Measurements from ENCODE around the gene LDHAL6A.

DNA sequence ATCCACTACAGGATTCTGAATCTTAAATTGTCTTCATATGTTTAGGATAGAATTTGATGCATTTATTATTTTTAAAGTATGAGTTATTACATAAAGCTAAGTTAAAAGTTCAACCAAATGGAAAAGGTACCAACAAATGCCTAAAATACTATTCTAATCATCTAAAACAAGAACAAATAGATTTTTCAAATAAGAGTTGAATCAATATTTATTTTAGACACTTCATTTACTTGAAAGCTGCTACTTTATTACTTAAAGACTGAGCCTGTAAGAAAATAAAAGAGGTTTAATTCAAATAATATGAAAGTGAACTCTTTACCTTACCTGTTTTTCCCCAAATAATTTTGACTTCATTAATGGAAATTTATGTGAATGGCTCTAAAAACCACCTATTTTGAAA is 16.9 kb downstream of the LDHAL6A start:
- TF ChIP-seq CTCF (conservative IDR thresholded peaks at IDR 0.05; ENCODE audit: low read length) (no peak), EZH2phosphoT487 (IDR thresholded peaks at IDR 0.05; ENCODE audit: borderline replicate concordance) (no peak)
